ENCODE results near the gene IFT81.
"Not testable (repeated sequence)": the region's sequence is repeated elsewhere in the genome, so short reads cannot be mapped to it uniquely, and the experiment has no call there.

IFT81 gene

DNA sequence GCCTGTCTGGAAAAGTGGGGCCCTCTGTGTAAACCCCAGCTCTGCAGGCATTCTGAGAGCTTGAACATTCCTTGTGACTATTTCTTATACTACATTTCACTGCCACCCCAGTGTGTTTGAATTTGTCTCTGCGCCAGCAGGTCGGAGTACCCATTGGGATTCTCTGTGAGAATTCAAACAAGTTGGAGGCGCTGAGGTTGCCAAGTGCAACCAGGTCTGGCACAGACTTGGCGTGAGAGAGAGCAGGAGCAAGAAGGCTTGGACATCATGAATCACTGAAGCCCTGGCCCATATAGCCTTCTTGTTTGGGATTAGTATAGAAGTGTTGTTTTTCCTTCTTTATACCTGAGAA, 123.9 kb downstream of the IFT81 start:
- no peak for DNase-seq

- DNase-seq: no peak
These were observed 124.9 kb downstream of the IFT81 start for GRCh38 chr12:110249105-110249504.

GRCh38 chr12:110249716-110250225, 125.6 kb downstream of the IFT81 start:
- no peak for DNase-seq

DNA sequence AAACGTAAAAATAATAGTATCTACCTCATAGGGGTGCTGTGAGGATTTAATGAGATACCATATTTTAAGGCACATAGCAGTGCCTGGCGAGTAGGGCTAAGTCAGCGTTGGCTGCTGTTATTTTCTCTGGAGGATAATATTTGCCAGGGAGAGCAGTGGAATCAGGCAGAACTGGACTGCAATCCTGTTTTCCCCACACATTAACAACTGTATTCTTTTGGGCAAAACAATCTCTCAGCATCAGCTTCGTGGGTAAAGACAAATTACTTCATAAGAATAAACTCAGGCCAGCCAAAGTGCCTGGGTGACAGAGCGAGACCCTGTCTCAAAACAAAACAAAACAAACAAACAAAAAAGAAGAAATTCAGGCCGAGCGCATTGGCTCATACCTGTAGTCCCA, 127.2 kb downstream of the IFT81 start:
- DNase-seq: no peak

DNA sequence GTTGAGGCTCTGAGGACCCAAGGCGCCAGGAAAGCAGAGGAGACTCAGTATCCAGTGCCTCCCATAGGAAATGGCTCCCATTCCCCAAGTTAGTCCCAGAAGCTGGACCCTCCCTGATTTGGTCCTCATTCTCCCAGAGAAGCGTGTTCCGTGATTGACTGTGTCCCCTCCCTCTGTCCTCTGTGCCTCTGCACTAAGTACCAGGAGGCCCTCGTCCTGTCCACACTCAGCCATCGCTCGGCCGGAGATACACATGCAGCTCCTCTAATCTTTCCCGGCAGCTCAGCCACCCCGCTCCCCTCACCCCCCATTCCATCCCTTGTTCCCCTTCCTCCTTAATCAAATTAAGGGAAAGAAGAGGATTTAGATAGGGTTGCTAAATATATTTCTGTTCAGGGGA, 128.6 kb downstream of the IFT81 start:
- DNase-seq: no peak

GRCh38 chr12:110253176-110253575, 129.0 kb downstream of the IFT81 start:
- no peak for DNase-seq

GRCh38 chr12:110254971-110255540, 130.9 kb downstream of the IFT81 start:
- DNase-seq: no peak

- not testable (repeated sequence) for DNase-seq
These were observed 131.8 kb downstream of the IFT81 start for GRCh38 chr12:110255890-110256456.

- DNase-seq: no peak
These were observed 132.7 kb downstream of the IFT81 start for GRCh38 chr12:110256780-110257431.

GRCh38 chr12:110258466-110258865, 134.3 kb downstream of the IFT81 start:
- DNase-seq: no peak

DNA sequence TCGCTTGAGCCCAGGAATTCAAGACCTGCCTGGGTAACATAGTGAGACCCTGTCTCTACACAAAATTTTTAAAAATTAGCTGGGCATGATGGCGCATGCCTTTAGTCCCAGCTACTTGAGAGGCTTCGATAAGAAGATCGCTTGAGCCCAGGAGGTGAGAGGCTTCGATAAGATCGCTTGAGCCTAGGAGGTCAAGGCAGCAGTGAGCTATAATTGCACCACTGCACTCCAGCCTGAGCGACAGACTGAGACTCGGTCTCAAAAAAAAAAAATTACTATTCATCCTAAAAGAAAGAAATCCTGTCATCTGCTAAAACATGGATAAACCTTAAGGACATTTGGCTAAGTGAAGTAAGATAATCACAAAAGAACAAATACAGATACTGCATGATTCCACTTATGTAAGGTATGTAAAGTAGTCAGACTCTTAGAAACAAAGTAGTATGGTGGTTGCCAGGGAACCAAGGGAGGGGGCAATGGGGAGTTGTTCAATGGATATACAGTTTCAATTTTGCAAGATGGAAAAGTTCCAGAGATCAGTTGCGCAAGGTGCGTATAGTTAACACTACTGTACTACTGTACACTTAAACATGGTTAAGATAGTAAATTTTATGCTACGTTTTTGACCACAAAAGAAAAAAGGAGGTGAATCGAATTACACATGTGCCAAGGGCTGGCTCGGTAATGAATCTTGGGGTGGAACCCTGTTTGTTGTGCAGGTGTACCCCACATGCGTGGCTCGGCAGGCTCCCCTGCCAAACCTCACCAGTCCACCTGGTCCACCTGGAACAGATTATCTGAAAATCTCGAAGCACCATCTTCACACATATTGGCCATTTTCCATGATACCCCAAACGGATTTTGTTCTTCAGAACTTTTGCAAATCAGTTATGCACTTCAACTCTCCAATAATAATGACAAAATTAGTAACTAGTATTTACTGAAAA, 138.6 kb downstream of the IFT81 start:
- DNase-seq: no peak

DNA sequence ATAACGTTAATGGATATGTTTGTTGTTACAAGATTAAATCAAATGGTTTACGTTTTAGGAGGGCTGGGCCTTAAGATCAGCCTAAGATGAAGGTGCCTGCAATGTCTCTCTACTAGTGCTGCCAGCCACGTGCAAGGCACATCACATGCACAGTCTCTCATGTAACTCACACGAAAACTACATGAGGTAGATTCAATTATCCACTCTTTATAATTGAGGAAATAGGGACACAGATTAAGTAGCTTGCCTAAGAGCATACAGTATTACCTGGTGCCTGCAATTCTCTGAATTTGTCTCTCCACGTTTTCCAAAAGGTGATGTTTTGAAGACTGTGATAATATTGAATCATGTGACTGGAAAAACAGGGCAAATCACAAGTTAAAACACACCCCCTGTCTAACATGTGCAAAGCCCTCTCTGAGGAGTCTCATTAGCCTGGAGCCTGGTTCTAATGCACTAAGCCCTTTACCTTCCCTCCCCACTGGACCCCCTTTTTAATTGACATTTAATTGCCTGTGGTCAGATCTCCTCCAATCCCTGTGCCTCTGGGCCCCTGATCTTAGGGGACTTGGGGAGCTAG, 142.3 kb downstream of the IFT81 start:
- no peak for DNase-seq

GRCh38 chr12:110266980-110267620, 142.9 kb downstream of the IFT81 start:
- peak; percentile 46 for DNase-seq

Data from NCI-H1092 (cell line).